ENCODE data around the gene AIP. TPM values are rescaled to one million over a fixed set of nuclear protein-coding genes. Genes with fewer than 3 reads are reported as not detected.

AIP gene
- total RNA-seq, 4 donors from 2014 or later = 39.9 to 75.9 (median 58.4) TPM

DNA sequence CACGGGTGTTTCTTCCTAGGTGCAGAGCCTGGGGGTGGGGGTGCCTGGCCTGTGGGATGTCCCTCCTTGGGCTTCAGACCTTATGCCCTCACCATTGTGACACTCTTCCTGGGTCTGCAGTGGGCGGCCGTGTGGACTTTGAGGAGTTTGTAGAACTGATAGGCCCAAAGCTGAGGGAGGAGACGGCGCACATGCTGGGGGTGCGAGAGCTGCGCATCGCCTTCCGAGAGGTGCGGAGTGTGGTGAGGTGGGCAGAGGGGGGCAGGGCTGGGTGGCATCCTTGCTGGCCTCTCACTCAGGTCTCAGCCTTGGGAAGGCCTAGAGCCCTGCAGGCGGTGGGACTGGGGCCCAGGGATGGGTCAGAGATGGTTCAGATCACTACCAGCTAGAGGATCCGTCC, 25.4 kb upstream of the AIP start:
- no peaks in the 10 kb centered on the region for H3K27me3 ChIP-seq
- H3K27ac ChIP-seq = no peak overlapping the region
- H3K4me1 ChIP-seq = peaks cover 0 to 12% (median 0%) of the 10 kb centered on the region in 4 donors
- no peak for TF ChIP-seq POLR2A (IDR thresholded peaks at IDR 0.05)
- TF ChIP-seq, protein P1, sequence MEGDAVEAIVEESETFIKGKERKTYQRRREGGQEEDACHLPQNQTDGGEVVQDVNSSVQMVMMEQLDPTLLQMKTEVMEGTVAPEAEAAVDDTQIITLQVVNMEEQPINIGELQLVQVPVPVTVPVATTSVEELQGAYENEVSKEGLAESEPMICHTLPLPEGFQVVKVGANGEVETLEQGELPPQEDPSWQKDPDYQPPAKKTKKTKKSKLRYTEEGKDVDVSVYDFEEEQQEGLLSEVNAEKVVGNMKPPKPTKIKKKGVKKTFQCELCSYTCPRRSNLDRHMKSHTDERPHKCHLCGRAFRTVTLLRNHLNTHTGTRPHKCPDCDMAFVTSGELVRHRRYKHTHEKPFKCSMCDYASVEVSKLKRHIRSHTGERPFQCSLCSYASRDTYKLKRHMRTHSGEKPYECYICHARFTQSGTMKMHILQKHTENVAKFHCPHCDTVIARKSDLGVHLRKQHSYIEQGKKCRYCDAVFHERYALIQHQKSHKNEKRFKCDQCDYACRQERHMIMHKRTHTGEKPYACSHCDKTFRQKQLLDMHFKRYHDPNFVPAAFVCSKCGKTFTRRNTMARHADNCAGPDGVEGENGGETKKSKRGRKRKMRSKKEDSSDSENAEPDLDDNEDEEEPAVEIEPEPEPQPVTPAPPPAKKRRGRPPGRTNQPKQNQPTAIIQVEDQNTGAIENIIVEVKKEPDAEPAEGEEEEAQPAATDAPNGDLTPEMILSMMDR (IDR thresholded peaks at IDR 0.05) = no peak
- H3K9me3 ChIP-seq = no peaks in the 10 kb centered on the region
- H3K36me3 ChIP-seq = no peaks in the 10 kb centered on the region
- no peak overlapping the region for H3K4me3 ChIP-seq
- no peak for DNase-seq

DNA sequence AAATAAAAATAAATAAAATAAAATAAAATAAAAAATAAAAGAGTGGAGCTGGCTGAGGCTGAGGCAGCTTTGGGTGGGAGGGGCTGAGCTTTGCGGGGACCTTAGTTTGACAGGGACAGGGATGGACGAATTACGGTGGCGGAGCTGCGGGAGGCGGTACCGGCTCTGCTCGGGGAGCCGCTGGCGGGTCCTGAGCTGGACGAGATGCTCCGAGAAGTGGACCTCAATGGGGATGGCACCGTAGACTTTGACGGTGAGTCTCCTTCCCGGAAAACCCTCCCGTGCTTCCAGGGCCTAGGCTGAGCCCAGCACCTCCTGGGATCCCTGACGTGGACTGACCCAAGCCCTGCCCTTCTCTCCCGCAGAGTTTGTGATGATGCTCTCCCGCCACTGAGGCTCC, 24.6 kb upstream of the AIP start:
- H3K4me3 ChIP-seq = no peak overlapping the region
- H3K27me3 ChIP-seq = no peaks in the 10 kb centered on the region
- no peak for DNase-seq
- no peak for TF ChIP-seq POLR2A (IDR thresholded peaks at IDR 0.05)
- TF ChIP-seq, protein P1 (IDR thresholded peaks at IDR 0.05) = no peak
- no peaks in the 10 kb centered on the region for H3K36me3 ChIP-seq
- peak overlapping the region in 2 of 4 donors; percentile 77 to 79 for H3K27ac ChIP-seq
- H3K4me1 ChIP-seq = peaks cover 0 to 12% (median 0%) of the 10 kb centered on the region in 4 donors
- no peaks in the 10 kb centered on the region for H3K9me3 ChIP-seq

DNA sequence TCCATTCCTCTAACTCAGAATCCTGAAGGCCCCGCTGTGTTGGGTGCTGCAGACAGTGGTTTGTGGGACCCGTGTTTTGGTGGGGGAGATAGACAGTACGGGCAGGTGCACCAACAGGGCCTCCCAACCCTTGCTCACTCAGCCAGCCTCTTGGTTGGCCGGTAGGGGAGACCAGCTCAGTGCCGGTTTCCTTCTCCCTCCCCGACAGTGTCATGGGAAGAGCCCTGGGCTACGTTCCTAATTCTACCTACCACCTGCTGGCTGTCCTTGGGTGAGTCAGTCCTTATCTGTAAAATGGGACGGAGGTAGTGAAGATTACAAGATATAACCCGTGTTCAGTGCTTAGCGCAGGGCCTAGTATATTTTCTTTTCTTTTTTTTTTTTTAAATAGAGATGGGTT, 19.6 kb upstream of the AIP start:
- H3K27ac ChIP-seq = peak overlapping the region in 1 of 4 donors; percentile 95
- no peak for TF ChIP-seq POLR2A (IDR thresholded peaks at IDR 0.05)
- TF ChIP-seq, protein P1 (IDR thresholded peaks at IDR 0.05) = peak in 1 of 6 experiments; percentile 3
- no peak overlapping the region for H3K4me3 ChIP-seq
- H3K9me3 ChIP-seq = no peaks in the 10 kb centered on the region
- DNase-seq = no peak
- H3K36me3 ChIP-seq = no peaks in the 10 kb centered on the region
- peaks cover 0 to 26% (median 17%) of the 10 kb centered on the region in 4 donors for H3K4me1 ChIP-seq
- no peaks in the 10 kb centered on the region for H3K27me3 ChIP-seq

DNA sequence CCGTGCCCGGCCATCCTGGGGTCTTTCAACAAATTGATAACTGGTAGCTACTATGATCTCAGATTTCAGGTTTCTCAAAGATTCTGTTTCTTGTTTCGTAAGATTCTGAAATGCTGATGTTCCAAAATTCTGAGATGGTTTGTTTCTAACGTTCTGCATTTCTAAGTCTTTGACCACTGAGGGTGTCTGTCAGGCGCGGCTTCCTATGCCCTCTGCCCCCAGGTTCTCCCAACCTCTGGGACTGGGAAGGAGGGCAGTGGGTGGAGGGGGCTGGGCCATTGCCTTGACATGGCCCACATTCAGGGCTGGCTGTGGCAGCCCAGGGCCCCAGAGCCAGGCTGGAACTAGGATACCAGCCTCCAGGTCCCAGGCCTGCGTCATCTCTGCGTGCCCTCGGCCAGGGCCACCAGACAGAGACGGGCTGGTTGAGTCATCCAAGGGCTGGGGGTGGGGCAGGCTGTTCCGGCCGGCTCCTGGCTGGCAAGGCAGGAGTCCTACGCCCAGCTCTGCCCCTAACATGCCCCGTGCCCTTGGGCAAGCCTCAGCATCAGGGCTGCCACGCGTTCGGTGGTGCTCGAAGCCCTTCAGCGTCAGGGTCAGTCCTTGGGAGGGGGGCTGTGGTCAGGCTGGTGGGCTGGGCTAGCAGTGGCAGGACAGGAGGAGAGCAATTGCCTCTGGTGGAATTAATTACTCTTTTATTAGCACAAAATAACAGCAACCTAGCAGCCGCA, 19.0 kb upstream of the AIP start:
- Histone ChIP-seq H3K27ac (peak overlapping the region; percentile 90 to 98 (median 94)), H3K36me3 (no peaks in the 10 kb centered on the region), H3K9me3 (no peaks in the 10 kb centered on the region), H3K4me1 (peaks cover 0 to 28% (median 19%) of the 10 kb centered on the region in 4 donors), H3K4me3 (peak overlapping the region; percentile 59 to 82 (median 74)), H3K27me3 (no peaks in the 10 kb centered on the region)
- TF ChIP-seq, protein P1 (IDR thresholded peaks at IDR 0.05) = no peak
- TF ChIP-seq POLR2A (IDR thresholded peaks at IDR 0.05) = peak; percentile 31 to 43
- DNase-seq = peak in 2 of 3 donors; percentile 91

DNA sequence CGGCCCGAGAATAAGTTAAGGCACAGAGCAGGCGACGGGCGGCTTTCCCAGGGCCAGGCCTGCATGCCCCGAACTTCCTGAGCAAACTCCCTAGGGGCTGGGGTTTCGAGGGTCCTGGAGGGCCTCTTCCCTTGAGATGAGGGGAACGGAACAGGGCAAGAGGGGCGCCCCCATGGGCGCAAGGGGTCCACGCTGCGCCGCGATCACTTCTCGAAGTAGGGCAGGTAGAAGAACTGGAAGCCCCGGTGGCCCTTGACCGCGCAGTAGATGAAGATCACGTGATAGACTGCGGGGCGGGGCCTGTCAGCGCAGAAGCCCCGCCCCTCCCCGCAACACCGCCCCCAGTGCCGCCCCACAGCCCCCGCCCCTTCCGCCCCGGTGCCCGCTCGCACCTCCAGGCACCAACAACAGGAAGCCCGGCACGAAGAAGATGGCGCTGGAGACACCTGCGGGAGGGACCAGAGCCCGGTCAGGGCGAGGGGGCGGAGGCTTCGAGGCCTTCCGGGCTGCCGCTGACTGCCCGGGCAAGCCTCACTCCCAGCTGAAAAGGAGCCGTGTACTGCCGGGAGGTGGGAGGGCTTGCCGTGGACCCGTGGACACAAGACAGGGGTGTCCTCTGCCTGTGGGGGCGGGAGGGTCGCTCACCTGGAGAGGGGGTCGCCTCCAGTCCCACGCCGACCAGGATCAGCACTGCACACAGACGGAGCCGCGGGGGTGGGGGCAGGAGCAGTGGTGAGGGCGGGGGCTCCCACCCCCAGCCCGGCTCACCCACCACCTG, 18.2 kb upstream of the AIP start:
- TF ChIP-seq, protein P1 (IDR thresholded peaks at IDR 0.05) = peak in 1 of 6 experiments; percentile 9
- TF ChIP-seq POLR2A (IDR thresholded peaks at IDR 0.05) = peak; percentile 72 to 86
- DNase-seq = peak; percentile 96 to 97 (median 97)
- no peaks in the 10 kb centered on the region for H3K9me3 ChIP-seq
- no peaks in the 10 kb centered on the region for H3K27me3 ChIP-seq
- peaks cover 0 to 29% (median 16%) of the 10 kb centered on the region in 4 donors for H3K4me1 ChIP-seq
- H3K4me3 ChIP-seq = peak overlapping the region; percentile 59 to 82 (median 74)
- H3K27ac ChIP-seq = peak overlapping the region; percentile 90 to 98 (median 94)
- no peaks in the 10 kb centered on the region for H3K36me3 ChIP-seq
